HG02571 (cell line): ENCODE data around the gene IL20.
A peak's percentile ranks its signal among the peaks of the same experiment; 100 is the strongest.

Experiments
- ATAC-seq: cut with Tn5 transposase; IDR thresholded peaks from one replicate; pipeline ENCODE4 v1.9.1; 2021; ENCODE audit warnings: mild to moderate bottlenecking, moderate library complexity; ENCODE audit not compliant: unreplicated experiment

Gene IL20

GRCh38 chr1:206898915-206899431 lies 33.5 kb downstream of the IL20 start:
- ATAC-seq, result no peak

GRCh38 chr1:206899717-206900116 lies 34.3 kb downstream of the IL20 start:
- ATAC-seq, result no peak

GRCh38 chr1:206900149-206900548 lies 34.7 kb downstream of the IL20 start:
- ATAC-seq, result no peak

GRCh38 chr1:206901944-206902343 lies 36.5 kb downstream of the IL20 start:
- ATAC-seq, result no peak

- ATAC-seq, result no peak
Observed at GRCh38 chr1:206902702-206903101, 37.3 kb downstream of the IL20 start.

- no peak for ATAC-seq
Observed at GRCh38 chr1:206903687-206904086, 38.3 kb downstream of the IL20 start.

GRCh38 chr1:206904423-206905142 lies 39.2 kb downstream of the IL20 start:
- ATAC-seq, result no peak

GRCh38 chr1:206905295-206906164 lies 40.1 kb downstream of the IL20 start:
- ATAC-seq, result peak; percentile 55

- no peak for ATAC-seq
Observed at GRCh38 chr1:206907304-206907991, 42.0 kb downstream of the IL20 start.

- no peak for ATAC-seq
Observed at GRCh38 chr1:206908038-206908437, 42.6 kb downstream of the IL20 start.

- no peak for ATAC-seq
Observed at GRCh38 chr1:206909161-206909882, 43.9 kb downstream of the IL20 start.

- no peak for ATAC-seq
Observed at GRCh38 chr1:206909883-206910318, 44.5 kb downstream of the IL20 start.

GRCh38 chr1:206911064-206911663 lies 45.7 kb downstream of the IL20 start:
- ATAC-seq, result no peak

GRCh38 chr1:206912445-206913095 lies 47.1 kb downstream of the IL20 start:
- peak; percentile 40 for ATAC-seq

- no peak for ATAC-seq
Observed at GRCh38 chr1:206913766-206914537, 48.5 kb downstream of the IL20 start.

GRCh38 chr1:206915030-206915735 lies 49.8 kb downstream of the IL20 start:
- ATAC-seq, result no peak

GRCh38 chr1:206916000-206916709 lies 50.7 kb downstream of the IL20 start:
- no peak for ATAC-seq

- no peak for ATAC-seq
Observed at GRCh38 chr1:206918076-206918475, 52.7 kb downstream of the IL20 start.
